ENCODE results near the gene LRP5. TPM values are rescaled to one million over a fixed set of nuclear protein-coding genes. Genes with fewer than 3 reads are reported as not detected.
"Not testable (repeated sequence)": the region's sequence is repeated elsewhere in the genome, so short reads cannot be mapped to it uniquely, and the experiment has no call there.

Gene LRP5
- total RNA-seq, 1 donor from 2014 or later: 154 TPM

GRCh38 chr11:68420171-68420570 lies 107.8 kb downstream of the LRP5 start:
- DNase-seq (ENCODE audit: low spot score): no peak

GRCh38 chr11:68423481-68423880 lies 111.1 kb downstream of the LRP5 start:
- no peak for DNase-seq (ENCODE audit: low spot score)

- no peak for DNase-seq (ENCODE audit: low spot score)
These were observed 111.8 kb downstream of the LRP5 start for GRCh38 chr11:68424101-68424632.

GRCh38 chr11:68424981-68425865 lies 112.8 kb downstream of the LRP5 start:
- DNase-seq (ENCODE audit: low spot score): no peak

- no peak for DNase-seq (ENCODE audit: low spot score)
These were observed 113.5 kb downstream of the LRP5 start for GRCh38 chr11:68425866-68426380.

- no peak for DNase-seq (ENCODE audit: low spot score)
These were observed 117.3 kb downstream of the LRP5 start for GRCh38 chr11:68429661-68430060.

- DNase-seq (ENCODE audit: low spot score): no peak
These were observed 118.0 kb downstream of the LRP5 start for GRCh38 chr11:68430384-68430783.

- peak; percentile 59 for DNase-seq (ENCODE audit: low spot score)
These were observed 118.4 kb downstream of the LRP5 start for GRCh38 chr11:68430801-68431200.

GRCh38 chr11:68431984-68432645 lies 119.7 kb downstream of the LRP5 start:
- DNase-seq (ENCODE audit: low spot score): no peak

GRCh38 chr11:68432874-68433273 lies 120.5 kb downstream of the LRP5 start:
- DNase-seq (ENCODE audit: low spot score): no peak

- DNase-seq (ENCODE audit: low spot score): no peak
These were observed 121.2 kb downstream of the LRP5 start for GRCh38 chr11:68433541-68433940.

GRCh38 chr11:68434159-68434558 lies 121.8 kb downstream of the LRP5 start:
- not testable (repeated sequence) for DNase-seq (ENCODE audit: low spot score)

GRCh38 chr11:68436162-68436888 lies 123.9 kb downstream of the LRP5 start:
- DNase-seq (ENCODE audit: low spot score): no peak

- no peak for DNase-seq (ENCODE audit: low spot score)
These were observed 124.9 kb downstream of the LRP5 start for GRCh38 chr11:68436985-68437926.

GRCh38 chr11:68437927-68438657 lies 125.7 kb downstream of the LRP5 start:
- DNase-seq (ENCODE audit: low spot score): no peak

GRCh38 chr11:68438658-68439259 lies 126.4 kb downstream of the LRP5 start:
- no peak for DNase-seq (ENCODE audit: low spot score)

GRCh38 chr11:68439355-68440065 lies 127.1 kb downstream of the LRP5 start:
- DNase-seq (ENCODE audit: low spot score): no peak

GRCh38 chr11:68440224-68440623 lies 127.8 kb downstream of the LRP5 start:
- no peak for DNase-seq (ENCODE audit: low spot score)

Measured in mucosa of gallbladder (tissue), 1 donor.